ENCODE measurements around the gene SLC25A29.

The SLC25A29 gene

GRCh38 chr14:100243020-100243419 lies 63.2 kb downstream of the SLC25A29 start:
- H3K9ac ChIP-seq (ENCODE audit: low read depth, low read length): no peak overlapping the region
- peaks cover 3% of the 10 kb centered on the region; the same call in 1 of the 2 replicates for H3K36me3 ChIP-seq (ENCODE audit: control insufficient read depth, insufficient read depth, low read length)
- no peak overlapping the region for H3K4me3 ChIP-seq (ENCODE audit: low read depth, low read length)
- no peaks in the 10 kb centered on the region for H3K27me3 ChIP-seq (ENCODE audit: control insufficient read depth, insufficient read depth, low read length)
- no peaks in the 10 kb centered on the region for H3K9me3 ChIP-seq (ENCODE audit: control insufficient read depth, insufficient read depth, low read length)
- H3K4me1 ChIP-seq (ENCODE audit: control insufficient read depth, insufficient read depth, low read length): peaks cover 13% of the 10 kb centered on the region
- H3K27ac ChIP-seq (ENCODE audit: low read depth, low read length): no peak overlapping the region

- no peak overlapping the region for H3K27ac ChIP-seq (ENCODE audit: low read depth, low read length)
- H3K27me3 ChIP-seq (ENCODE audit: control insufficient read depth, insufficient read depth, low read length): no peaks in the 10 kb centered on the region
- H3K4me1 ChIP-seq (ENCODE audit: control insufficient read depth, insufficient read depth, low read length): peaks cover 17% of the 10 kb centered on the region
- H3K4me3 ChIP-seq (ENCODE audit: low read depth, low read length): peak overlapping the region; percentile 95
- peaks cover 3% of the 10 kb centered on the region; the same call in 1 of the 2 replicates for H3K36me3 ChIP-seq (ENCODE audit: control insufficient read depth, insufficient read depth, low read length)
- no peaks in the 10 kb centered on the region for H3K9me3 ChIP-seq (ENCODE audit: control insufficient read depth, insufficient read depth, low read length)
- no peak overlapping the region for H3K9ac ChIP-seq (ENCODE audit: low read depth, low read length)
These were observed 65.0 kb downstream of the SLC25A29 start for GRCh38 chr14:100241279-100241678.

Measured in HUES48 (cell line).